IPS-20b (cell line): ENCODE results near the gene SAC3D1.
A peak's percentile ranks its signal among the peaks of the same experiment; 100 is the strongest.

Experiments used
- H3K27ac ChIP-seq: one replicate; pipeline ENCODE4 v1.5.1; 2013; ENCODE audit warnings: low read length
- H3K27me3 ChIP-seq: 2 replicates; pipeline ENCODE4 v1.6.1; 2013; ENCODE audit warnings: mild to moderate bottlenecking, low read length, inconsistent platforms; ENCODE audit not compliant: insufficient read depth
- H3K36me3 ChIP-seq: 2 replicates; pipeline ENCODE4 v1.6.1; 2013; ENCODE audit warnings: low read depth, mild to moderate bottlenecking, inconsistent platforms, low read length, moderate library complexity; ENCODE audit not compliant: insufficient read depth
- H3K4me1 ChIP-seq: 2 replicates; pipeline ENCODE4 v1.6.1; 2013; ENCODE audit warnings: mild to moderate bottlenecking, control low read depth, inconsistent platforms, low read length, moderate library complexity; ENCODE audit not compliant: insufficient read depth
- H3K4me3 ChIP-seq: 2 replicates; pipeline ENCODE4 v1.5.1; 2013; ENCODE audit warnings: mild to moderate bottlenecking, low read length, inconsistent platforms
- H3K9ac ChIP-seq: 2 replicates; pipeline ENCODE4 v1.6.1; 2013; ENCODE audit warnings: low read depth, mild to moderate bottlenecking, inconsistent platforms, low read length, moderate library complexity
- H3K9me3 ChIP-seq: 2 replicates; pipeline ENCODE4 v1.6.1; 2013; ENCODE audit warnings: mild to moderate bottlenecking, low read depth, low read length, inconsistent platforms; ENCODE audit not compliant: insufficient read depth

Gene SAC3D1

DNA sequence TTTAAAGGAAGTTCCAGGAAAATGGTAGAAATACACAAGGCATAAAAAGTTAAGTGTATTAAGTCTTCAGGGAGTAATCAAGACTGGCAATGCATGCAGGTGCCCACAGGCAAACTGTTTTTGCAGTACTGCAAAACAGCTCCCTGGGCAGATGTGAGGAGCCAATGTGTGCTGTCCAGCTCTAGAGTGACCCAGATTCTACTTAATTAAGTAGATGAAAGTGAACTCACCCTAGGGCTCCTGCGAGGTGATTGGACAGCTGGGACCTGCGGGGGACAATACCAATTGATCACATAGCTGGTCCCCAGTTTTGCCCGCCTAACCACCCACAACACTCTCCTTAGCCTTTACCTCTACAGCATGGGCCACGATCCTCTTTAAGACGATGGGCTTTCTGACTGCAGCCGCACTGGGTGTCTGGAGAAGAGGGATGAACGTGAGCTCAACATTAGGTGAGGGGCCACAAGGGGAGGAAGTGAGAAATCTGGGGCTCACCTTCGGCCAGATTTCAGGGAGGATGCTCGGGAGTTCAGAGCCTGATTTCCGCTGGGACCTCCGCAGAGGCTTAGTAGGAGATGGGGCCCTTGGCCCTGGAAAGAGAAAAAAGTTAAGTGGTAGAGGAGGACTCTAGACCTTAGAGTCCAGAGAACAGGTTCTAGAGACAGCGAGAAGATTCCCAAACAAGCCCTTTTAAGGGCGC, 42.3 kb downstream of the SAC3D1 start:
- Histone ChIP-seq H3K9ac (peak overlapping the region; percentile 99), H3K36me3 (peaks cover 67% of the 10 kb centered on the region), H3K4me1 (peaks cover 10% of the 10 kb centered on the region), H3K4me3 (peak overlapping the region; percentile 97), H3K27me3 (no peaks in the 10 kb centered on the region), H3K9me3 (no peaks in the 10 kb centered on the region), H3K27ac (peak overlapping the region; percentile 75)

DNA sequence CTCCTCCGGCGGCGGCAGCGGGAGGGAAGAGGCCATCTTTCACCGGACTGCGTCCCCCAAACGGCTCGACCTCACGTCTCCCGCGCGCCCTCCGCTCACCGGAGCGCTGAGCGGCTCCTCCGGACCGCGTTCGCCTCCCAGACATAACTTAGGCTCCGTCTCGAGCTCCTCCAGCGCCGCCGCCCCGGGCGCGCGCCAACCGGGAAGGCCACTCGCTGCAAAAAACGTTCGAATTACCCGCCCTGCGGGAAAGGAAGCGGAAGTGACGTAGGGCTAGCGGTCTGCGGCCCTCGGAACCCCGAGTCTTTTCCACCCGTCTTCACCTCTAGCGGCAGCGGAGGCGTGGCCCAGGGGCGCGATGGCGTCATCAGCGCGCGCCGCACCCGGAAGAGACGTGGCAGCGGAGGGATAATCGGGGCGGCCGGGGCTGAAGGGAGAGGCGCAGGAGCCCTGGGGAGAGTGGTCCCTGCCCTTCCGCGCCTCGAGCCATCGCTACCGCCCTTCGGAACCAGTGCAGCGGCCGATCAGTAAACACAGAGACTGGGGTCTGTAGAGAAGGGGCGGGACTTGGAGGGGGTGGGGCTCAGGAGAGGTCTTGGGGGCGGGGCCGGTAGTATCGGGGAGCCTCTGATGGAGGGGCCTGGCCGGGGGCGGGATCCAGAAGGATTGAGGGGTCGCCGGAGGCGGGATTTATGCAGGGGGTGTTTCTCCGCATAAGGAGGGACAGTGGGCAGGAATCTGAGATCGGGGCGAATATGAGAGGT, 43.0 kb downstream of the SAC3D1 start, which contains the start of the genes CDCA5 and ZFPL1:
TSS of gene CDCA5 (minus strand) at position 207 of the 764 bp plus-strand sequence. CDS start at position 145, 62 bp downstream.
TSS of gene ZFPL1 (plus strand) at position 389 of the 764 bp plus-strand sequence. CDS start 477 bp downstream, outside the sequence.
- Histone ChIP-seq H3K4me3 (peak within 1 kb of the TSS; percentile 97), H3K27ac (peak within 1 kb of the TSS; percentile 86), H3K4me1 (peaks cover 10% of the 10 kb centered on the region), H3K9me3 (no peaks in the 10 kb centered on the region), H3K36me3 (peaks cover 64% of the 10 kb centered on the region), H3K27me3 (no peaks in the 10 kb centered on the region), H3K9ac (peak within 1 kb of the TSS; percentile 99)

DNA sequence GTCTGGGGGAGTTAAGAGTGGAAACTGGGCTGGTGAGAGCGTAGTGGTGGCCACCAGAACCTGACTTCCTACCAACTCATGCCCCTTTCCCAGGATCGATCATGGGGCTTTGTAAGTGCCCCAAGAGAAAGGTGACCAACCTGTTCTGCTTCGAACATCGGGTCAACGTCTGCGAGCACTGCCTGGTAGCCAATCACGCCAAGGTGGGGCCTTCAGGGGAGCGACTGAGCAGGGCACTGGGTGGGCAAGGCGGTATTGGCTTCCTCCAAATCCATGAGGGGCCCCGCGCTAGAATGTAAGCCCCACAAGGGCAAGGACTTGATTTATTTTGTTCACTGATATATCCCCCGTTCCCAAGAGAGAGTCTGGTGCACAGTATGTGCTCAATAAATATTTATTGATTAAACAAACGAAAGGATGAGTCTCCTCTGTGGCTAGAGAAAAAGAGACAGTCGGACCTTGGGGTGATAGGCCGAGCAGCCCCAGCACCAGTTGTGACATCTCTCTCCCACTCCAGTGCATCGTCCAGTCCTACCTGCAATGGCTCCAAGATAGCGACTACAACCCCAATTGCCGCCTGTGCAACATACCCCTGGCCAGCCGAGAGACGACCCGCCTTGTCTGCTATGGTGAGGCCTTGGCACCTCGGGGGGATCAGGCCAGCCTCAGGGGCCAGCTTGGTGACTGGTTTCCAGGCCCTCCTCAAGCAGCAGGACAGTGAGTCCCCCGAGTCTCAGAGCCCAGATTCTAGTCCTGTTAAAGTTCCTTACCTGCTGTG, 43.8 kb downstream of the SAC3D1 start:
- Histone ChIP-seq H3K36me3 (peaks cover 59% of the 10 kb centered on the region), H3K27me3 (no peaks in the 10 kb centered on the region), H3K9ac (peak overlapping the region; percentile 99), H3K4me1 (peaks cover 10% of the 10 kb centered on the region), H3K27ac (peak overlapping the region; percentile 86), H3K4me3 (peak overlapping the region; percentile 97), H3K9me3 (no peaks in the 10 kb centered on the region)

DNA sequence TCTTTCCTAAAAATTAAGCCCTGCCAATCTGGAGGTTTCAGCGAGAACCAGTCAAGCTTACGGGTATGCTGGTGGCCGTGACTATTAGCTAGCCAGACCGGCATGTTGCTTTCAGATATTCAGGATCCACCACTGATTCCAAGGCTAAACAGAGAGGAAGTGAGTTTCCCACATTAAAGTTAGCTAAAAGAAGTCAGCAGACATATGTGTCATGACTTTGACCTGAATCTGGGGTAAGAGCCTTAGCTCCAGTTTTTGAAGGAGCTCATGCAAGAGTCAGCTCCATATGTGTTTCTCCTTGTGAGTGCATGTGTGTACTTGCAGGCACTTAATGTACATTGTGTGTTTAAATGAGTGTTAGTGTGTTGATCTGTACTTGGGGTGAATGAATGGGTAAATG, 44.4 kb downstream of the SAC3D1 start:
- H3K4me3 ChIP-seq: peak overlapping the region; percentile 97; the same call in 1 of the 2 replicates
- no peak overlapping the region for H3K27ac ChIP-seq
- H3K27me3 ChIP-seq: no peaks in the 10 kb centered on the region

DNA sequence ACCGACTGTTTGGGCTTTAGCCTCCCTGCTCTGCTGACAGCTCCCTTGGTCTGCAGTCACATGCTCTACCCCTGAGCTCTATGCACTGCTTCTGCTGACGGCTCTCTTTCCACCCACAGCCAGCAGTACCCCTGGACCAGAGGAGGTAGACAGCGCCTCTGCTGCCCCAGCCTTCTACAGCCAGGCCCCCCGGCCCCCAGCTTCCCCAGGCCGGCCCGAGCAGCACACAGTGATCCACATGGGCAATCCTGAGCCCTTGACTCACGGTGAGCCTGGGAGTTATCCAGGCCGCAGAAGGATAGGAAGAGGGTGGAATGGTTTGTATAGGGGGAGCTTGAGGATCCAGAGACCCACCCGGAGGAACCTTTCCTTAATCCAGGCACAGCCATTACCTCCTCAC, 45.8 kb downstream of the SAC3D1 start:
- peaks cover 10% of the 10 kb centered on the region for H3K4me1 ChIP-seq
- no peaks in the 10 kb centered on the region for H3K27me3 ChIP-seq
- H3K36me3 ChIP-seq: peaks cover 40% of the 10 kb centered on the region
- H3K4me3 ChIP-seq: no peak overlapping the region
- H3K9me3 ChIP-seq: no peaks in the 10 kb centered on the region
- H3K9ac ChIP-seq: no peak overlapping the region
- H3K27ac ChIP-seq: no peak overlapping the region

More for the DNA sequence above, 44.4 kb downstream of the SAC3D1 start:
- peaks cover 54% of the 10 kb centered on the region for H3K36me3 ChIP-seq
- H3K4me1 ChIP-seq: peaks cover 10% of the 10 kb centered on the region
- H3K9me3 ChIP-seq: no peaks in the 10 kb centered on the region
- 0 out of 2 replicates have a peak overlapping the region, but pooled peaks have one; percentile 99 for H3K9ac ChIP-seq

DNA sequence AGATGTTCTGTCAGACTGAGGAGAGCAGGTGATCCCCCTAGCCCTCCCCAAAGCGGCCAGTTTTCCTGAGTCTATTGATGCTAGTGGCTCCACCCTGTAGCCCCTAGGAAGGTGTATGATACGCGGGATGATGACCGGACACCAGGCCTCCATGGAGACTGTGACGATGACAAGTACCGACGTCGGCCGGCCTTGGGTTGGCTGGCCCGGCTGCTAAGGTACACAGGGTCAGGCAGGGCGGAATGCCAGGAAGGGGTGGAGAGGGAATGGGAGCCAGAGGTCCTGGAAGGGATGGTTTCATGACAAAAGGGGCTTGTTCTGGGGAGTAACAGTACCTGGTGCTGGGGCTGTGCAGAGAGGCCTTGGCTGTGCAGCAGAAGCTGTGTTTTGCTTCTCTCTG, 46.2 kb downstream of the SAC3D1 start:
- peaks cover 10% of the 10 kb centered on the region for H3K4me1 ChIP-seq
- peaks cover 36% of the 10 kb centered on the region for H3K36me3 ChIP-seq
- H3K9me3 ChIP-seq: no peaks in the 10 kb centered on the region
- H3K27me3 ChIP-seq: no peaks in the 10 kb centered on the region
- H3K27ac ChIP-seq: no peak overlapping the region
- no peak overlapping the region for H3K4me3 ChIP-seq
- H3K9ac ChIP-seq: no peak overlapping the region

DNA sequence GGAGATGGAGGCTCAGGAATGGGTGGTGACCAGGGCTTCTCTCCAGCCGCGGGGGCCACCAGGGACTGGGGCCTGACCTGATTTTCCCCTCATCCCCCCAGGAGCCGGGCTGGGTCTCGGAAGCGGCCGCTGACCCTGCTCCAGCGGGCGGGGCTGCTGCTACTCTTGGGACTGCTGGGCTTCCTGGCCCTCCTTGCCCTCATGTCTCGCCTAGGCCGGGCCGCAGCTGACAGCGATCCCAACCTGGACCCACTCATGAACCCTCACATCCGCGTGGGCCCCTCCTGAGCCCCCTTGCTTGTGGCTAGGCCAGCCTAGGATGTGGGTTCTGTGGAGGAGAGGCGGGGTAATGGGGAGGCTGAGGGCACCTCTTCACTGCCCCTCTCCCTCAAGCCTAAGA, 46.8 kb downstream of the SAC3D1 start:
- H3K27me3 ChIP-seq: no peaks in the 10 kb centered on the region
- peaks cover 30% of the 10 kb centered on the region for H3K36me3 ChIP-seq
- no peak overlapping the region for H3K4me3 ChIP-seq
- H3K27ac ChIP-seq: no peak overlapping the region
- H3K9ac ChIP-seq: no peak overlapping the region
- H3K9me3 ChIP-seq: no peaks in the 10 kb centered on the region
- H3K4me1 ChIP-seq: peaks cover 8% of the 10 kb centered on the region

DNA sequence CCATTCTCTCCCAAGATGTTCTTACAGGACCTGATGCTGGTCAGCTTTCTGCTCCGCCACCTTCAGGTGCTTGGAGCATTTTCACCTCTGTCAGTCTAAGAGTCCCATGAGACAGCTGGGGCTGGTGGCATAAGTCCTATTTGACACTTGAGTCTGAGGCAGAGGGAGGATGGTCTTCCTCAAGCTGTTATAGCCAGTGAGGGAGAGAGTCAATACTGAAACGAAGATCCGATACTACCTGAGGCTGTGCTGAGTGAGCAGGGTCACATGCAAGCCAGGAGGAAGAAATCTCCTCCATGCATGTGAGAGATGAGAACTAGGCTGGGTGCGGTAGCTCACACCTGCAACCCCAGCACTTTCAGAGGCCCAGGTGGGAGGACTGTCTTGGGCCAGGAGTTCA, 48.6 kb downstream of the SAC3D1 start:
- Histone ChIP-seq H3K4me3 (no peak overlapping the region), H3K9ac (no peak overlapping the region), H3K4me1 (0 out of 2 replicates have a peak, but pooled peaks cover 4% of the 10 kb centered on the region), H3K36me3 (peaks cover 30% of the 10 kb centered on the region), H3K27me3 (no peaks in the 10 kb centered on the region), H3K27ac (no peak overlapping the region), H3K9me3 (no peaks in the 10 kb centered on the region)

DNA sequence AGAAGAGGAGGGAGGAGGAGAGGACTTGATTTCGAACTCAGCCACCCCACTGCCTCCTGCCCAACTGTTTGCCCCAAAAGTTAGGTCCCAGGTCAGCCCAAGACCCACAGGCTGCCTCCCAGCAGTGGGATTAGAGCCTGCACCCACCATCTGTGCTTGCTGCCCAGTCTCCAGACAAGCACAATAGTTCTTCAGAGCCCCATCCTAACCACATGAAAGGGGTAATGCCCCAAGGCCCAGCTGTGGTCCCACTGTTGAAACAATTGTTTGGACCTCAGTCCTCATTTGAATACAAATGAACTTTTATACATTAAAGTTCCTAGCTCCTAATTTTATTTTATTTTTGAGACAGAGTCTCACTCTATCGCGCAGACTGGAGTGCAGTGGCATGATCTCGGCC, 49.6 kb downstream of the SAC3D1 start:
- Histone ChIP-seq H3K4me3 (no peak overlapping the region), H3K9ac (no peak overlapping the region), H3K27me3 (no peaks in the 10 kb centered on the region), H3K36me3 (peaks cover 24% of the 10 kb centered on the region), H3K4me1 (no peaks in the 10 kb centered on the region), H3K9me3 (no peaks in the 10 kb centered on the region), H3K27ac (no peak overlapping the region)
